ENCODE data around the gene OR52E6.

DNA sequence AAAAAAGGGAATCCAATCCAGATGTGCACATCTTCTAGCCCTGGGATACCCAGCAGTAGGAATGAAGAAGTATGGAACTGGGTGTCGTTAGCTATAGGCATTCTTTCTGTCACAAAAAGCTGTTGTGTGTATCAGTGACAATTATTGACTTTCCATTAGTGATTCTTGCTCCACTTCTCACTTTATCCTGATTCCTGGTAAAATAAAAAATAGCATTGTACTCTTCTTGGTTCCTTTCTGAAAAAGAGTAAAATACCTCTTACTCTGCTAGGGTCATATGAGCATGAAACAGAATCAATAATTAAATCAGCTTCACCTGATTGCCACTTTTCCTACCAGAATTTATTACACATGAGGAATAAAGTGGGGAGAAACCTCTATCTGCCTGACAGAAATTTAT lies at the start of gene OR52E6:
- TF ChIP-seq EP300 (IDR thresholded peaks at IDR 0.05) (no peak), POLR2A (IDR thresholded peaks at IDR 0.05) (no peak)
- TF ChIP-seq, protein P1, sequence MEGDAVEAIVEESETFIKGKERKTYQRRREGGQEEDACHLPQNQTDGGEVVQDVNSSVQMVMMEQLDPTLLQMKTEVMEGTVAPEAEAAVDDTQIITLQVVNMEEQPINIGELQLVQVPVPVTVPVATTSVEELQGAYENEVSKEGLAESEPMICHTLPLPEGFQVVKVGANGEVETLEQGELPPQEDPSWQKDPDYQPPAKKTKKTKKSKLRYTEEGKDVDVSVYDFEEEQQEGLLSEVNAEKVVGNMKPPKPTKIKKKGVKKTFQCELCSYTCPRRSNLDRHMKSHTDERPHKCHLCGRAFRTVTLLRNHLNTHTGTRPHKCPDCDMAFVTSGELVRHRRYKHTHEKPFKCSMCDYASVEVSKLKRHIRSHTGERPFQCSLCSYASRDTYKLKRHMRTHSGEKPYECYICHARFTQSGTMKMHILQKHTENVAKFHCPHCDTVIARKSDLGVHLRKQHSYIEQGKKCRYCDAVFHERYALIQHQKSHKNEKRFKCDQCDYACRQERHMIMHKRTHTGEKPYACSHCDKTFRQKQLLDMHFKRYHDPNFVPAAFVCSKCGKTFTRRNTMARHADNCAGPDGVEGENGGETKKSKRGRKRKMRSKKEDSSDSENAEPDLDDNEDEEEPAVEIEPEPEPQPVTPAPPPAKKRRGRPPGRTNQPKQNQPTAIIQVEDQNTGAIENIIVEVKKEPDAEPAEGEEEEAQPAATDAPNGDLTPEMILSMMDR (IDR thresholded peaks at IDR 0.05): no peak
